K562 treated with DMSO at 1 percent for 48 hours (cell line): ENCODE measurements around the gene MROH9. TPM values are rescaled to one million over a fixed set of nuclear protein-coding genes. Genes with fewer than 3 reads are reported as not detected.

ENCODE experiments used
- total RNA-seq: library from RNA; unstranded; fragments of 300-600 nt; gene quantifications from 2 replicates; pipeline ENCODE4 v1.2.3, GENCODE V29; 2022; ENCODE audit warnings: low replicate concordance; ENCODE audit errors: extremely low read depth

Gene MROH9
- total RNA-seq: not detected in 2 replicates

GRCh38 chr1:170935231-170935630 lies at the start of gene MROH9:
Gene MROH9 (plus strand): TSS chr1:170935534. CDS start chr1:170945557, 10,023 bp downstream.

GRCh38 chr1:171090604-171091003 lies 155.3 kb downstream of the MROH9 start, which contains the start of gene FMO3:
Gene FMO3 (plus strand): TSS chr1:171090905. CDS start chr1:171092659, 1,754 bp downstream.

Other genes starting within 250 kb of the MROH9 start
- gene FMO3, start 155.4 kb downstream of the MROH9 start, total RNA-seq: not detected in 2 replicates
- not detected in 2 replicates for gene FMO2, start 249.8 kb downstream of the MROH9 start, total RNA-seq